H1 (cell line): ENCODE data around the gene CPXM1. TPM values are rescaled to one million over a fixed set of nuclear protein-coding genes. Genes with fewer than 3 reads are reported as not detected.
A peak's percentile ranks its signal among the peaks of the same experiment; 100 is the strongest.

ENCODE experiments used
- CTCF ChIA-PET: fragments of 300-600 bp; sonication (Branson Sonifier 250); formaldehyde crosslinking; loops from one replicate; lab custom pipeline; 2021; ENCODE audit not compliant: partially characterized antibody; lab: Charles Lee
- POLR2A ChIA-PET: fragments of 300-600 bp; sonication (Branson Sonifier 250); formaldehyde crosslinking; loops from one replicate; lab custom pipeline; 2021; ENCODE audit warnings: inconsistent platforms; ENCODE audit not compliant: partially characterized antibody; lab: Charles Lee
- DNase-seq, 2 experiments: peaks; one replicate each; pipeline versions ENCODE4 v3.0.0 to v3.0.0-alpha.2; 2010 to 2022; ENCODE audit warnings: low spot score in 2 of 2, low read depth in 1 of 2, mixed read lengths in 1 of 2
- FAIRE-seq: peaks from 2 replicates; lab custom pipeline; 2011; peaks lifted over from hg19 to GRCh38; lab: Jason Lieb, UNC
- H2AFZ ChIP-seq: 2 replicates; pipeline ENCODE4 v1.8.1; 2012; ENCODE audit warnings: low read length, inconsistent platforms
- H2AK5ac ChIP-seq: 2 replicates; pipeline ENCODE4 v1.6.1; 2013; ENCODE audit warnings: low read depth, low read length
- H2BK120ac ChIP-seq: replicated peaks from 2 replicates; pipeline ENCODE3; 2013; ENCODE audit warnings: low read depth, low read length, inconsistent platforms
- H2BK12ac ChIP-seq: 2 replicates; pipeline ENCODE4 v1.6.1; 2013; ENCODE audit warnings: low read depth, low read length
- H2BK15ac ChIP-seq: 2 replicates; pipeline ENCODE4 v1.6.1; 2013; ENCODE audit warnings: low read length
- H2BK20ac ChIP-seq: 2 replicates; pipeline ENCODE4 v1.6.1; 2013; ENCODE audit warnings: low read length
- H2BK5ac ChIP-seq: 2 replicates; pipeline ENCODE4 v1.6.1; 2013; ENCODE audit warnings: low read depth, low read length
- H3K14ac ChIP-seq: 2 replicates; pipeline ENCODE4 v1.6.1; 2013; ENCODE audit warnings: inconsistent platforms; ENCODE audit not compliant: insufficient read length
- H3K18ac ChIP-seq: 2 replicates; pipeline ENCODE4 v1.6.1; 2013; ENCODE audit warnings: low read length; ENCODE audit errors: extremely low read depth
- H3K23ac ChIP-seq: 2 replicates; pipeline ENCODE4 v1.6.1; 2013; ENCODE audit warnings: inconsistent platforms; ENCODE audit not compliant: insufficient read length
- H3K23me2 ChIP-seq: 2 replicates; pipeline ENCODE4 v1.6.1; 2013; ENCODE audit warnings: low read depth, low read length
- H3K27ac ChIP-seq: 2 replicates; pipeline ENCODE4 v1.6.1; 2011; ENCODE audit warnings: low read depth, low read length, inconsistent platforms
- H3K27me3 ChIP-seq, 4 experiments: replicated peaks in 1 of 4; 1 replicate in 1 of 4; 2 replicates in 3 of 4; pipeline versions ENCODE4 v1.6.1 to v1.8.1; 2011 to 2013; ENCODE audit warnings: low read length in 3 of 4, mild to moderate bottlenecking in 3 of 4, inconsistent platforms in 2 of 4, mixed read lengths in 2 of 4, moderate library complexity in 1 of 4; ENCODE audit not compliant: control insufficient read depth in 3 of 4, insufficient read depth in 3 of 4; ENCODE audit errors: extremely low read depth in 1 of 4
- H3K36me3 ChIP-seq, 4 experiments: 2 replicates each; pipeline versions ENCODE4 v1.6.1 to v1.8.1; 2011 to 2013; ENCODE audit warnings: mild to moderate bottlenecking in 4 of 4, low read length in 3 of 4, moderate library complexity in 2 of 4, control low read depth in 1 of 4, inconsistent platforms in 1 of 4; ENCODE audit not compliant: insufficient read depth in 4 of 4, control insufficient read depth in 2 of 4
- H3K4ac ChIP-seq: replicated peaks from 2 replicates; pipeline ENCODE3; 2013; ENCODE audit warnings: low read length, low read depth, mixed read lengths, inconsistent platforms; ENCODE audit not compliant: insufficient read length
- H3K4me1 ChIP-seq, 4 experiments: replicated peaks in 1 of 4; 1 replicate in 1 of 4; 2 replicates in 3 of 4; pipeline versions ENCODE4 v1.6.1 to v1.8.1; 2011 to 2013; ENCODE audit warnings: low read length in 3 of 4, inconsistent platforms in 2 of 4, mixed read lengths in 1 of 4; ENCODE audit not compliant: insufficient read depth in 4 of 4, control insufficient read depth in 3 of 4
- H3K4me2 ChIP-seq, 2 experiments: 2 replicates each; pipeline versions ENCODE4 v1.6.1 to v1.8.1; 2011 to 2013; ENCODE audit warnings: low read depth in 2 of 2, low read length in 2 of 2, control low read depth in 1 of 2, inconsistent platforms in 1 of 2, mild to moderate bottlenecking in 1 of 2; ENCODE audit not compliant: insufficient read depth in 1 of 2
- H3K4me3 ChIP-seq, 4 experiments: fragments of 200-600, 300-600 bp in 1 of 4; sonication (generic), shearing (Covaris generic), sonication (Bioruptor Twin) in 1 of 4; 2 replicates each; pipeline versions ENCODE4 v1.5.1 to v1.8.1; 2011 to 2016; ENCODE audit warnings: low read length in 4 of 4, low read depth in 3 of 4, control low read depth in 2 of 4, inconsistent platforms in 2 of 4, mild to moderate bottlenecking in 2 of 4, mixed read lengths in 1 of 4, moderate library complexity in 1 of 4; ENCODE audit not compliant: insufficient read depth in 2 of 4; ENCODE audit errors: extremely low read depth in 1 of 4
- H3K56ac ChIP-seq: replicated peaks from 2 replicates; pipeline ENCODE3; 2013; ENCODE audit warnings: low read depth, mild to moderate bottlenecking, mixed read lengths, low read length, inconsistent platforms; ENCODE audit not compliant: insufficient read length
- H3K79me1 ChIP-seq: 2 replicates; pipeline ENCODE4 v1.6.1; 2013; ENCODE audit warnings: low read depth, low read length, control low read depth
- H3K79me2 ChIP-seq, 2 experiments: 2 replicates each; pipeline versions ENCODE4 v1.6.1 to v1.8.1; 2012 to 2013; ENCODE audit warnings: low read length in 2 of 2, mild to moderate bottlenecking in 2 of 2, inconsistent platforms in 1 of 2; ENCODE audit not compliant: insufficient read depth in 2 of 2, control insufficient read depth in 1 of 2
- H3K9ac ChIP-seq, 4 experiments: replicated peaks in 1 of 4; 1 replicate in 1 of 4; 2 replicates in 3 of 4; pipeline versions ENCODE4 v1.6.1 to v1.8.1; 2011 to 2013; ENCODE audit warnings: low read depth in 3 of 4, low read length in 3 of 4, control low read depth in 2 of 4, mild to moderate bottlenecking in 2 of 4, moderate library complexity in 2 of 4, inconsistent platforms in 1 of 4; ENCODE audit errors: extremely low read depth in 1 of 4
- H3K9me3 ChIP-seq, 2 experiments: 2 replicates each; pipeline versions ENCODE4 v1.6.1 to v1.8.1; 2012 to 2013; ENCODE audit warnings: mild to moderate bottlenecking in 2 of 2, moderate library complexity in 2 of 2, control low read depth in 1 of 2, inconsistent platforms in 1 of 2, low read depth in 1 of 2, low read length in 1 of 2, mixed read lengths in 1 of 2; ENCODE audit not compliant: insufficient read depth in 2 of 2
- H4K20me1 ChIP-seq, 2 experiments: replicated peaks in 1 of 2; 2 replicates each; pipeline versions ENCODE3 to v1.8.1; 2011 to 2013; ENCODE audit warnings: inconsistent platforms in 2 of 2, low read length in 2 of 2, mild to moderate bottlenecking in 1 of 2; ENCODE audit not compliant: insufficient read depth in 2 of 2, control insufficient read depth in 1 of 2
- H4K5ac ChIP-seq: 2 replicates; pipeline ENCODE4 v1.6.1; 2013; ENCODE audit warnings: low read length, low read depth, mixed read lengths, inconsistent platforms; ENCODE audit not compliant: insufficient read length
- H4K8ac ChIP-seq: 2 replicates; pipeline ENCODE4 v1.8.0; 2013; ENCODE audit warnings: mild to moderate bottlenecking, moderate library complexity, low read length, inconsistent platforms; ENCODE audit not compliant: insufficient read depth; ENCODE audit errors: extremely low read depth
- H4K91ac ChIP-seq: replicated peaks from 2 replicates; pipeline ENCODE3; 2013; ENCODE audit warnings: low read length, mixed read lengths, inconsistent platforms; ENCODE audit not compliant: insufficient read length
- CTBP2 ChIP-seq: IDR thresholded peaks from 2 replicates; pipeline ENCODE4 v1.7.0; 2011; ENCODE audit warnings: borderline replicate concordance, mild to moderate bottlenecking, moderate library complexity, mixed read lengths, low read length; ENCODE audit not compliant: insufficient read depth, insufficient read length
- FOSL1 ChIP-seq: IDR thresholded peaks from 2 replicates; pipeline ENCODE4 v1.6.1; 2011; ENCODE audit warnings: mild to moderate bottlenecking, low read depth, low read length, moderate library complexity; ENCODE audit not compliant: insufficient read depth
- HDAC2 ChIP-seq, 2 experiments: fragments of 300-600 bp in 1 of 2; sonication (generic) in 1 of 2; IDR thresholded peaks; 2 replicates each; pipeline ENCODE4 v1.6.1; 2011 to 2012; ENCODE audit warnings: low read depth in 2 of 2, low read length in 2 of 2, mild to moderate bottlenecking in 2 of 2, moderate library complexity in 2 of 2, borderline replicate concordance in 1 of 2, inconsistent platforms in 1 of 2
- KDM4A ChIP-seq: IDR thresholded peaks from one replicate; pipeline ENCODE4 v1.7.1; 2012; ENCODE audit warnings: low read depth, mild to moderate bottlenecking, moderate library complexity, low read length, inconsistent platforms; ENCODE audit not compliant: severe bottlenecking
- MAFK ChIP-seq: IDR thresholded peaks from 2 replicates; pipeline ENCODE4 v1.6.1; 2012; ENCODE audit warnings: low read depth, mild to moderate bottlenecking, improper control_type of control experiment, low read length
- MAX ChIP-seq: IDR thresholded peaks from 2 replicates; pipeline ENCODE4 v1.6.1; 2012; ENCODE audit warnings: inconsistent platforms
- POU5F1 ChIP-seq: IDR thresholded peaks from 2 replicates; pipeline ENCODE4 v1.6.1; 2011; ENCODE audit warnings: low read depth, mild to moderate bottlenecking, low read length, moderate library complexity
- SP4 ChIP-seq: IDR thresholded peaks from 2 replicates; pipeline ENCODE4 v1.6.1; 2012; ENCODE audit warnings: low read length, inconsistent platforms
- TEAD4 ChIP-seq: IDR thresholded peaks from 2 replicates; pipeline ENCODE4 v1.6.1; 2012; ENCODE audit warnings: low read depth, low read length, inconsistent platforms, mixed read lengths
- WGBS, 2 experiments: shearing (Covaris generic) in 1 of 2; methylation state at CpG; one replicate each; pipeline versions ENCODE4 v1.1.6 to v1.1.7; 2013 to 2015; ENCODE audit warnings: low lambda C conversion rate in 2 of 2, mixed read lengths in 2 of 2, inconsistent platforms in 1 of 2, low coverage in 1 of 2, missing lambda C conversion rate in 1 of 2; ENCODE audit not compliant: insufficient replicate concordance in 2 of 2, insufficient coverage in 1 of 2, insufficient read length in 1 of 2; ENCODE audit errors: extremely low coverage in 1 of 2, missing lambda C conversion rate in 1 of 2; 5-methylcytosine and 5-hydroxymethylcytosine counted together
- polyA plus RNA-seq, 7 experiments: library from polyadenylated mRNA; depleted of rRNA in 3 of 7; stranded (reverse) in 5 of 7; unstranded in 2 of 7; fragments of >200 nt in 5 of 7; fragments of 200-250 nt in 2 of 7; gene quantifications; 1 replicate in 5 of 7; 2 replicates in 1 of 7; 4 replicates in 1 of 7; pipeline versions ENCODE4 v1.2.1 to v1.2.3, GENCODE V29; 2011 to 2013; ENCODE audit warnings: missing spikeins in 2 of 7, mixed read lengths in 2 of 7
- total RNA-seq: library from RNA; stranded (reverse); fragmentation: NEBNext Ultra II Directional; extraction: Animal tissue kit (Norgen Biotek cat#: 25700); gene quantifications from 2 replicates; pipeline ENCODE4 v1.2.1, GENCODE V29; 2021

CPXM1 gene
- total and polyA plus RNA-seq, 2 of the 8 experiments (the other 6 are each of a cell fraction or from before 2014, with no cell fraction given): 31.3 to 81.9 TPM

GRCh38 chr20:2820896-2821869, 20.8 kb upstream of the CPXM1 start:
- H3K23me2 ChIP-seq: peaks cover 3% of the 10 kb centered on the region; the same call in 1 of the 2 replicates
- ChIA-PET POLR2A (interaction anchor here (0.6 to 2.8 kb wide), 7 partner anchors 13 to 225 kb away, joined by 4 to 10 read pairs (median 5); partner anchors contain the start of genes CPXM1, MRPS26, PCED1A and VPS16), CTCF (interaction anchor here (0.7 to 1.7 kb wide), 3 partner anchors 20 to 47 kb away, joined by 3 to 4 read pairs (median 3); partner anchors contain the start of gene CPXM1)
- H2BK12ac ChIP-seq: no peak overlapping the region
- peak overlapping the region in 3 of 4 experiments; percentile 23 to 57 (median 32); a peak in 5 of 8 replicates for H3K4me3 ChIP-seq
- H4K5ac ChIP-seq: no peak overlapping the region
- no peaks in the 10 kb centered on the region; a peak in 1 of 4 replicates for H3K9me3 ChIP-seq
- no peak overlapping the region for H2BK120ac ChIP-seq
- FAIRE-seq: no peak
- H3K4me2 ChIP-seq: peak overlapping the region; percentile 72 to 76
- H3K4ac ChIP-seq: no peak overlapping the region
- no peak overlapping the region for H3K56ac ChIP-seq
- no peak overlapping the region for H3K23ac ChIP-seq
- H2BK5ac ChIP-seq: no peak overlapping the region
- H4K8ac ChIP-seq: peak overlapping the region; percentile 75
- no peak overlapping the region for H2BK15ac ChIP-seq
- peaks cover 20 to 39% (median 31%) of the 10 kb centered on the region in 4 experiments for H3K27me3 ChIP-seq
- H2BK20ac ChIP-seq: no peak overlapping the region
- no peak overlapping the region for H2AK5ac ChIP-seq
- H3K4me1 ChIP-seq: peaks cover 0 to 14% (median 9%) of the 10 kb centered on the region in 4 experiments; a peak in 6 of 7 replicates
- no peaks in the 10 kb centered on the region for H3K79me2 ChIP-seq
- no peaks in the 10 kb centered on the region for H4K20me1 ChIP-seq
- H3K9ac ChIP-seq: no peak overlapping the region
- DNase-seq: peak in 1 of 2 experiments; percentile 60
- H3K79me1 ChIP-seq: no peaks in the 10 kb centered on the region
- WGBS, 2 experiments: 14% methylated on average over 15 of the region's 68 CpGs; no CpG with 5 or more reads in 1 of the 2 experiments
- H3K36me3 ChIP-seq: 0 out of 8 replicates have a peak, but pooled peaks cover 0 to 2% (median 0%) of the 10 kb centered on the region in 4 experiments
- H3K27ac ChIP-seq: no peak overlapping the region
- no peak overlapping the region for H2AFZ ChIP-seq
- no peak overlapping the region for H3K14ac ChIP-seq
- no peak overlapping the region for H4K91ac ChIP-seq
- H3K18ac ChIP-seq: 0 out of 2 replicates have a peak overlapping the region, but pooled peaks have one; percentile 32
- TF ChIP-seq KDM4A (peak; percentile 32), HDAC2 (IDR thresholded peaks at IDR 0.05; ENCODE audit: borderline replicate concordance in 1 of 2, low read depth in 2 of 2, low read length in 2 of 2) (no peak), FOSL1 (no peak), MAX (peak; percentile 45), CTBP2 (no peak), MAFK (no peak), SP4 (no peak), TEAD4 (no peak), POU5F1 (no peak)
